ENCODE results near the gene KRT76.
"Not testable (repeated sequence)": the region's sequence is repeated elsewhere in the genome, so short reads cannot be mapped to it uniquely, and the experiment has no call there.

KRT76 gene

DNA sequence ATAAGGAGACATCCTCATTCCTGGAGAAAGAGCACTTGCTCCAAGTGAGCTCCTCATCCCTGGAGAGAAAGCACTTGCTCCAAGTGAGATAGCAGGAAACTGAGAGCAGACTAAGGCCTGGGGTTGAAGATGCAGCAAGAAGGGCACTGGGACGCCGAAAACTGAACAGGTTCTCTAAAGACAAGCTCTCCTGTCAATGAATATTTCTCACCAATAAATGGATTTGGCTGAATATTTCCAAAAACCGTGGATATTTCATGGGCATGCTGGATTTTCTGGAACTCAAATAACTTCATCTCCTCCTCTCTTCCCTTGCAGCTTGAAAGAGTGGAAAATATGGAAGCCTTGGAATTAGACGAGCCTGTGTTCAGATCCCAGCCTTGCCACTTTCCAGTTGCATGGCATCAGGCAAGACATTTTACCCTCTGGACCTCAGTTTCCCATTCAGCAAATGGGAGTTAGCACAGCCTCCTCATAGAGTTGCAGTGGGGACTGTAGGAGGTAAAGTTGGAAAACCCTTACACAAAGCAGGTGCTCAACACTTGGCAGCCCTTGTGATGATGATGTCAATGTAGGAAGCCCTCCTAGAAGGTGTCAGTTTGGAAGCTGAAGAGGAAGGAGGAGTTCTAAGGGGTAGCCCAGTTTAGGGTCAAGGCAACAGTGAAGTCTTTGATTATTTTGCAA, 4.4 kb upstream of the KRT76 start:
- no peak for DNase-seq (ENCODE audit: low read depth, low spot score)

DNA sequence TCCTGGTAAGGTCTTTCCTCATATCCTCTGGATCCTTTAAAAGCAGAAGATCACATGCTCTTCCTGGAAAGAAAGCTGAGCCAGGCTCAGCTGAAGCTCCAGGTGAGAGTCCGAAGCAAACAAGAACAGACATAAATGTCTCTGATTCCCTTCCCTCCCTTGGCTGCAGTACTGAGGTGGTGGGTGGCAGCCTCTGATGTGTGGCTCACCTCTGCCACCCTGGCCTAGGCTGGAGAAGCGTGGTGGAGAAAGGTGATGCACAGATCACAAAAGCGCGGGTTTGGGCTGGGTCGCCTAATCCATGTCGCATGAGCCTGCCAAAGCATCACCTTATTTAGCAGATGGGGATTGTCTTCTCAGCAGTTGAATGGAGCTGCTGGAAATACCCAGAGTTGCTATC, 2.8 kb upstream of the KRT76 start:
- no peak for DNase-seq (ENCODE audit: low read depth, low spot score)

DNA sequence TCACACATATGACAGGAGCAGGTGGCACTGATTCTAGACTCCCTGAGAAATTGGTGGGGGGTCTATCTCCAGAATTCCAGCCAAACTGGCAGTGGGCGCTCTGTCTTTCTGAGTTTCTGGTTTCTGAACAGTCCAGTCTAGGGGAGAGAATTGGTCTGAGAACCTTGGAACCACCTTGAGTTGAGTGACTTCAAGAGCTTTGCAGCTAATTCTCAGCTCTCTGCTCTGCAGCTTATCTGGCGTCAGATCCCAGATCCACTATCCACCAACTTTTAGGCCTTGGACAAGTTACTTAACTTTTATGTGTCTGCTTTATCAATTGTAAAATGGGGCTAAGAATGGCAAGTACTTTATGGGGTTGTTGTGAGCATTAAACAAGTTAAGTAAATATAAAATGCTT, 1.7 kb upstream of the KRT76 start:
- DNase-seq (ENCODE audit: low read depth, low spot score): no peak

DNA sequence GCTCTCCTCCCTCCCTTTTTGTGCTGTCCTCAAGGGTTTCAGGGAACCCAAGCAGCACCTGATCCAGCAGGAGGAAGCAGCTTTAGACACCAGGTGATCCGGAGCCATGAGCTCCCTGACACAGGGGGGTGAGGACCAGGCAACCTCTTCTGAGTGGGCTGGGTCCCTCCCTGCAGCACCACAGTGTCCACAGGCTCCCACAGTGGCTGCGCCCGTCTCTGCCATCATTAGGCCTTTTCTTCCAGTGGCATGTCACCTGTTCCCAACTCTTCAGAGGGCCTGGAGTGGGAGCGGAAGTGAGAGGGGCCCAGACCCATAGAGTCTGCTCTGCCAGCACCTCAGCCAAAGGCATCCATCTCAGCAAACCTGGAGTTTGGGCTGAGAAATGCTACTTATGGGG, 421 bp upstream of the KRT76 start:
- DNase-seq (ENCODE audit: low read depth, low spot score): no peak

DNA sequence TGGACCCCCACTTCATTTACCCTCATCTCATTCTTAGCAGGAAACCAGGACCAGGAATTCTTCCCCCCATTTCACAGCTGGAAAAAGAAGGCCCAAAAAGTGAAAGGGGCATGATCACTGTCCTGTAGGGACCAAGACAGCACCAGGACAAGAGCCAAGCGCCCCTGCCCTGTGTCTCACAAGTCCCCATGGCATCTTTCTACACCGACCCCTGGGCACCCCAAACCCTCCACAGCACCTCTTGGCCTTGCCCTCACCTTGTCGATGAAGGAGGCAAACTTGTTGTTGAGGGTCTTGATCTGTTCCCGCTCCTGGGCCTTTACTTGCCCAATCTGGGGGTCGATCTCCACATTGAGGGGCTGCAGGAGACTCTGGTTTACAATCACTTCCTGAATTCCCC, 710 bp downstream of the KRT76 start:
- DNase-seq (ENCODE audit: low read depth, low spot score): no peak

DNA sequence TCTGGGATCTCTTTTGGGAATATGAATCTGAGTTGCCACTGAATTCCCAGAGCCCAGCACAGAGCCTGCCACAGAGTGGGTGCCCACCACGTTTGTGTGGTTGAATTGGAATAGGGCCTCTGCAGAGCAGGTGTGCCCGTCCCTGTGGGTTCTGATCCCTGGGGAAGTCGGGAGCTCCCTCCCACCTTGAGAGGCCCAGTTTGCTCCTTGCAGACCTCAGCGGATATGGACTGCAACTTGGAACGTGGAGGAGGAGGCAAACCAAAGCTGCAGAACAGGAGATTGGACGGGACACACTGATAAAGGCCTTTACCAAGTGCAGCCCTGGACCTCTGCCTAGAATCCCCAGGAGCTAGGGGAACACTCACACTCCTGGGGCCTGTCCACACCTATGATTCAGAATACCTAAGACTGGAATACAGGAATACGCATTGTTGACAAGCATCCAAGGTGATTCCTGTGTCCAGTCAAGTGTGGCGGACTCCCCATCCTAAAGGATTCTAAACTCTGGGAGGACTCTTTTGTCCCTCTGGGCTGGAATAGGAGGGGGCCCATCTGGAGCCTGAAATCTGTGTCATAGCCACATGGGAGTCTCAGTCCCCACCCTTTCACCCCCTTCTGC, 2.4 kb downstream of the KRT76 start:
- no peak for DNase-seq (ENCODE audit: low read depth, low spot score)

DNA sequence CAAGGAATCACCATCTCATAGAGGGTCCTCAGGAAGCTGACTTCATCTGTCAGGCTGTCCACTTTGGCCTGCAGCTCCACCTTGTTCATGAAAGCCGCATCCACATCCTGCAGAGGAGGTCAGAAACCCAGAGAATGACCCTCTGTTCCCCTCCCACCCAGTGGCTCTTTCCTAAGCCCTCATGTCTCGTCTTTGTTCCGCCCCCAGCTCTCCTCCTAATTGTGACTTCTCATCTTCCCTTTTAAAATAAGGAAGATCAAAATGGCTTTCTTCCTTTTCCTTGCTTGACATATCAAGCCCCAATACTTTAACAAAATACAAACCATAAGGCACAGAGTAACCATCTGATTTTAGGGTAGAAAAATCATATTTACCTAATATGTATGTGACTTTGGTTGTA, 4.4 kb downstream of the KRT76 start:
- no peak for DNase-seq (ENCODE audit: low read depth, low spot score)

DNA sequence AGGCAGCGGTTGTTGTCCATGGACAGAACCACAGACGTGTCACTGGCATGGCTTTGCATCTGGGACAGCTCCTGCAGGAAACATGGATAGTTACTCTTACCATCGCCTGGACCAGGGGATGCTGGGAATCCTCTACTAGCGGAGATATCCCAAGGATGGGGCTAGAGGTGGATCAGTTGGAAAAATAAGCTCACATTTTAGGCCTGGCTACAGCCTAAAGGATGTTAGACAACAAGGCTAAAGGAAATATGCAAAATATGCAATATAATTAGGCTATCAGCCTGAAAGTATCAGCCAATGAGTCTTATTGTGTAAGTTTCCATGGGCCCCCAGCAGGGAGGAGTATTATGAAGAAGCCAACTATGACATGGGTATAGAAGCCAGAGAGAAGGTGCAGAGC, 5.0 kb downstream of the KRT76 start:
- no peak for DNase-seq (ENCODE audit: low read depth, low spot score)

DNA sequence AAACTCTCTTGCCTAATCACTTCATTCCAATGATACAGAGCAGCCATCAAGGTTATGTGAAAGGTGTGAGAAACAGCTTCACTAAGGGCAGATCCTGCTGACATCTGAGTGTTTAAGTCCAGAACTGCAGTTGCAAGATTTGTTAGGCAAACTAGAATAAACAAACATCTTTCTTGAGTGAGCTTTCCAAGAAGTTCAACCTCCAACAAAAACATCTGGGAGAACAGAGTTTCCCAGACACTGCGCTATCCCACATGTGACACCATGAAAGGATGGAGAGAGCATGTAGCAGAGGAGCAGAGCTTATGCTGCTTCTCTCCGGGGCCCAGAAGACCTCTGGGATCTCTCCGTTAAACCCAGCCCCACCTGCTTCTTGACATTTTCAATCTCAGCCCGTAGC, 5.6 kb downstream of the KRT76 start:
- no peak for DNase-seq (ENCODE audit: low read depth, low spot score)

DNA sequence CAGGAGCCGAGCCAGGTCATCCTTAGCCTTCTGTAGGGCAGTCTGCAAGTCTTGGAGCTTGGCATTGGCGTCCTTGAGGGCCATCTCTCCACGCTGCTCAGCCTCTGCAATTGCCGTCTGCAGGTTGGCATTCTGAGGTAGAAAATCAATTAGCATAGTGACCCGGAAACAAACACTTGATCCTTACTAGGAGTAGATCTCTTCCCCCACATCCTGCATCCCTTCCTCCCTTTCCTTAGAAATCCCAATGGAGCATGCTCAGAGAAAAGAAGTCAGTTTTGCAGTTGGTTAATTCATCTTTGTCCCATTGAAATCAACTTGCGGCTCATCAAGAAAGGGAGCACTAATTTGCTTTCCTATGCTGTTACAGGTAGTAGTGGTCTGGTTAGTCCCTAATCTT, 6.1 kb downstream of the KRT76 start:
- DNase-seq (ENCODE audit: low read depth, low spot score): no peak

DNA sequence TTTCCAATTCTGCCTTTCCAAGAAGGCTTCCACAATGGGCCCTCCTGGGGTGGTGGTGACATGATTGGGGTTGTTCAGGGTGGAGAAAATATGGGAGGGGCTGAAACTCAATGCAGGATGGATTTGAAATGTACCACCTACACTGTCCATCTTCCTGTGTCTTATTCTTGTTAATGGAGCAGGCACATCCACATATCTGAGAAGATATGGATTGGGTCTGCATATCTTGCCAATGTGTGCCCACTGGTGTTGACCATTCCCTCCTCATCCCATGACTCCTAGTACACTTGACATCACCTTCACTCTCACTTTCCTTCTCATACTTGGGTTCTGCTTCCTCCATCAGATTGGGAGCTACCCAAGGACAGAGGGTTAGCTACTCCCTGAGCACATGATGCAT, 7.2 kb downstream of the KRT76 start:
- DNase-seq (ENCODE audit: low read depth, low spot score): no peak

DNA sequence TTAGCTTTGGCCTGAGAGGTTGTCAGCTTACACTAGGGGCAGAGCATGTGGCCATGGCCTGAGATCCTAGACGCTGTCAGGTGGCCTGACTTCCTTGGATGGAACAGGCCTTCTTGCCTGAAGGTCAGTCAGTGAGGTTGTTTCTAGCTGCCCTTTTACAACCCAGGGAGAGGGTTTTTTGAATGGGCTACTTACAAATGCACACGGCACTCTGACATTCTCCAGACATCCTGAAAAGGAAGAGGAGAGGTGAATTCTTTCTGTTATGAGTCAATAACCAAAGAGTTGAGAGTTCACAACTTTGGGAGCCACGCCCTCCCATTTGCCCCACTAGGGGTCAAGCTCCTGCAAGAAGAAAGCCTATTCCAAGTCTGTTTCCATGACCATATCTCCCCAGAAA, 7.8 kb downstream of the KRT76 start:
- DNase-seq (ENCODE audit: low read depth, low spot score): no peak

DNA sequence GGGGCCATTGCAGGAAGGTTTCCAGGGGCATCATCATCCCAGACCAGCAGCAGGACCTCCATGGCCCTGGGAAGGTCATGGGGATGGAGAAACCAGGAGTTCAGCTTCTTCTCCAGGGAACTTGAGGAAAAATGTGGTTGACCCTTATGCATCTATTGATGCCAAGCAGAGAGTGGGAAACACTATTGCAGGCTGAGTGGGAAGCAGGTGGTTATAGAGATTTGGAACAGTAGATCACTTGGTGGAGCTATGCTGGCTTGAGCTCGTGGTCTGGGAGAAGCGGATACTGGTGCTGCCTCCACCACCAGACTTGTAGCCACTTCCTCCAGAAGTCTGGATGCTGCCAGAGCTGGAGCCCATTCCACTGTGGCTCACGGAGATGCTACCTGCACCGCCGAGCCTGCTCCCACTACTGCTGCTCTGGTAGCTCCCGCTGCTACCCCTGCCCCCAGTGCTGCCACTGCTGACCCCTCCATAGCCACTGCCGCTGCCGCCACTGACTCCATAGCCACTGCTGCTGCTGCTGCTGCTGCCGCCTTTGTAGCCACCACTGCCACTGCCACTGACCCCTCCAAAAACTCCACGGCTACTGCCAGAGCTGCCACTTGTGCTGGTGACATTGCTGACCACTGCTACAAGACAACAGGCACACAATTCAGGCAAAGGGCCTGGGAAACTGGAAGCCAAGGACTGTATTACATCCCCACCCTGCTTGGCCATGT, 8.5 kb downstream of the KRT76 start:
- DNase-seq (ENCODE audit: low read depth, low spot score): no peak

DNA sequence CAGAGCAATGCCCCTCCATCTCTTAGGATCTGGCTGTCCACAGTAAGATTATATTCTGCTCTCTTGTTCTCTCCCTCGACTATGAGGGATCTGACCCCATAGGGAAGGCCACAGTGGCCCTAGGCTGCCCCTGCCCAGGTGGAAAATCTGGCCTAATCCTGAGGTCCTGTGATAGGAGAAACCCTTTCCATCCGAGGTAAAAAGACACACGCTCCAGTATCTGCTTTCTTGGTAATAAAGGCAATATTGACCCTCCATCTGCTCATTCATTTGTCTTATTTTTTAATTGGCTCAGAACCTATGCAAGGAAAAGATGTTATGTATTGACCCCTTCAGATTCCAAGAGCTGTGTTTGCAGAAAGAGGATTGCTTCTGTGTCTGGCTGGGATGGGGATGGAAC, 9.7 kb downstream of the KRT76 start:
- no peak for DNase-seq (ENCODE audit: low read depth, low spot score)

DNA sequence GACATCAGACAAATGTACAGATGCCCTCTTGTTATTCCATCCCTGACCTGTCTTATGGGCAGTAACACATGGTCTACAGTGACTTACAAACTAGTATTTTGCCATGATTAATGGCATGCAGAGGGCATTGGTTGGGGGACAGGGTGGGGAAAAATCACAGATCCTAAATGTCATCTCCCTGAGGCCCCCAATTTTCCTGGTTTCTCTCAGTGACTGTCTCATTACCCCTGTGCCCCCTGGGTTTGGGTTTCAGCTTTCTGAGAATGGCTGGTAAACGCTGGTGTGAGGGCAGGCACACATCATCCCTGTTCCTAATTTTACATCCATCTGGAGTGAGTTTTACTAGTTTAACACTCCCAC, 10.1 kb downstream of the KRT76 start:
- no peak for DNase-seq (ENCODE audit: low read depth, low spot score)

DNA sequence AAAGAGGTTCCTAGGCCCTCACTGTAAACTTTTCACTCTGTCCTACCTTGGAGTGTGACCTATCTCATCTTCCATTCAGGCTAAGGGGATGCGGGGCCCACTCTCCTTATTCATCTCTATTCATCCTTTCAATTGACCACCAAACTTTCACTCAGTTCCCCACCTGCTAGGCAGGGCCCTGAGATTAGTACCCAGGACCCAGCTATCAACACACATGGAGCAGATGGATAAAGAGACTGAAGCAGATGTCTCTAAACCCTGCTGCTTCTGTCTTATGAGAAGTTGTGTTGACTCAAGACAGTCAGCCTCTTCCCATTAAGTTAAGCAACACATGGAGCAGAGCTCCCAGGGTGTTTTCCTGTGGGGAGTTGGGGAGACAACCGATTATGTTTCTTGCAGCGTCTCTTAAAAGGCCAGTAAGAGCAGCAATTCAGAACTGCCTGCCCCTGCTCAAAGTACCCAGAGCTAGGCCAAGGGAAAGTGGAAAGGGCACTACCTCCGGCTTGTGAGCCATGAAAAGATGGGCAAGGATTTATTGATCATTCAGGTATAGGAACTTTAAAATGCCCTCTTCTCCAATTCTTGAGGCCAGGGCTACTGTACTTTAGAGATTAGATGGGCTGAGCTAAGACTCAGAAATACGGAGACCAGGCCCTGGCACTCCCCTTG, 10.7 kb downstream of the KRT76 start:
- DNase-seq (ENCODE audit: low read depth, low spot score): no peak

DNA sequence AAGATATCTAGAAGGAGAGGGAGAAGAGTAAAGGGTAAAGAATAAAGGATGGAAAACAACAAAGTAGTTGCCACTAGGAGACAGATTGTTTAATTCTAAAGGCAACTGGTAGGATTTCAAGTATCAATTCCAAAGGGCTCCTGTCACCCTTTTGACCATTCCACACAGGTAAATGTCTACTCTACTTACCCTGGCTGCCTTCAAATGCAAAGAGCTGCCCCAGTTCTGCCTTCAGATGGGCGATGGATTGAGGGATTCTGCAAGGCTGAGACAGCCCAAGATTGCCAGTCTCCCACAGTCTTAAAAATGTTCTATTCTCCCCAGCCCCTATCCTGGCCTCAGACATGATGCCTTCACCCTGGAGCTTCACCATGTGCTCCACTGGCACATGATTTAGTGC, 11.4 kb downstream of the KRT76 start:
- no peak for DNase-seq (ENCODE audit: low read depth, low spot score)

DNA sequence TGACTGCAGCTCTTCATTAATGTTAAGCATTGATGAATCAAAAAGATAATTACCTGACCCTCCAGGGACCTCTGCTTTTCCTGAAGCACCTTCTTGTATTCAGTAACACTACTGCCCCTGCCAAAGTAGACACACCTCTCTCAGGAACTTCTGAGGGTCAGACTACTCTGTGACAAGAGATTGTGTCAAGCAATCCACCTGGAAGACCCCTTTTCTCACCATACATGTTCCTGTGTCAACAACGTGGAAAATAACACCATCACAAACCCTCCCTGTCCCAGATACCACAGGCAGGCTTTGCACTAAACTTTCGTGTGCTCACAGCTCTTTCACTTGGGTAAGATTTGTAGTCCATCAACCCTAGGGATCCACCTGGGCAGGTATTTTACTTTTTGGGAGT, 13.2 kb downstream of the KRT76 start:
- DNase-seq (ENCODE audit: low read depth, low spot score): no peak

DNA sequence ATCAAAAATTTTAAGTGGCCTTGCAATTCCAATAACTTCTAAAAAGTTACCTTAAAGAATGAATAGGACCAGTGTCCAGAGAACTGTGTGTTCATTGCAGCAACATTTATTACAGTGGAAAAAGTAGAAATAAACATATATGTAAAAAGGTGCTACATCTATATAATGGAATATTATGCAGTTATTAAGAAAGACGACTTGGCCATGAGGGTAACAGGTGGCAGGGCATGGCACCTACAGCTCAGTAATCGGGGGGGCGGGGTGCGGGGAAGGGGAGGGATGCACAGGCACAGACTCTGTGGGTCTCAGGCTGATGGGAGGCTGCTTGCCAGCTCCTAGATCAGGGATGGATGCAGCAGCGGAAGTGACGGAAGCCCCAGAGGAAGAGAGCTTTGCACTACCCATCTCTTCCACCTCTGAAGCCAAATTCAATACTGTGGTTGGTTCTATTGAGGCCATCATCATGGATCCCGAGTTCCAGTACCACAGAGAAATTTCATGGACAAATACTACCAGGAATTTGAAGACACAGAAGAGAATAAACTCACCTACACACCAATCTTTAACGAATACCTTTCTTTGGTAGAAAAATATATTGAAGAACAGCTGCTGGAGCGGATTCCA, 14.0 kb downstream of the KRT76 start:
- DNase-seq (ENCODE audit: low read depth, low spot score): no peak

DNA sequence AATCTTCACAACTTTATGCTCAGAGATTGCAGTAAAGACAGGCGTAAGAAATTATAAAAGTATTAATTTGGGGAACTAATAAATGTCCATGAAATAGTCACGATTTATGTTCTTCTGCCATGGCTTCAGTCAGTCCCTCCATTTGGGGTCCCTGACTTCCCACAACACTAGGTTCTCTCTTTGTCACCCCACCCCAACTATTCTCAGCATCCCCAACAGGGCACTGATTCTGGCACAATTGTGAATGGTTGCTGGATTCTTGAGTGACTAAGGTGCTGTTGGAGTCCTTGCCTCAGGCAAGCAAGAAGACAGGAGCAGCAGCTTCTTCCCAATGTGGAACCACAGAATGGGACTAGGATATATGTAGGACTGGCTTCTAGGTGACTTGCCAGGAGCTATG, 15.3 kb downstream of the KRT76 start:
- DNase-seq (ENCODE audit: low read depth, low spot score): no peak

DNA sequence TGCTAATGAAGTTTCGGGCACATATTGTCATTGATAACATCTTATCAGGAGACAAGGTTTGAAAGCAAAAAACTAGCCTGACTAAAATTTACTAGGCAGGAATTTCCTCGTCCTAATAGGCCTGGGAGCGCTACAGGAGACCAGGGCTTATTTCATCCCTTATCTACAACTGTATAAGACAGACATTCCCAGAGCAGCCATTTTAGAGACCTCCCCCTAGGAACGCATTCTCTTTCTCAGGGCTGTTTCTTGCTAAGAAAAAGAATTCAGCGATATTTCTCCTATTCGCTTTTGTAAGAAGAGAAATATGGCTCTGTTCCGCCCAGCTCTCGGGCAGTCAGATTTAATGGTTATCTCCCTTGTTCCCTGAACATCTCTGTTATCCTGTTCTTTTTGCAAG, 15.9 kb downstream of the KRT76 start:
- DNase-seq (ENCODE audit: low read depth, low spot score): not testable (repeated sequence)

DNA sequence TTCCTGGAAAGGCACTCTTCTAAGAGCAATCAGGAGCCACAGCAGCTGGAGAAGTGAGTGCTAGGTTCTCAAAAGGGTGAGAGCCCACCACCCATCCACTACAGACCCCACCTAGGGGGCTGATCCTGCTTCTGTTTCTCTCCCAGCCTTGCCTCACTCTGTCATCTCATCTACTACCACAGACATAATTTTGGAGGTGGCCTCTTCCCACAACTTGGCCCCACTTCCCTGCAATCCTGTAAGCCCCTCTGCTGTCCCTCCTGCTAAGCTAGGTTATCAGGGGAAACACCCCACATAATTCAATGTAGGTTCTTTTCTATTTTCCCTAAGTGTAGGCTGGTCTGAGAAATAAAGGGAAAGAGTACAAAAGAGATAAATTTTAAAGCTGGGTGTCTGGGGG, 16.5 kb downstream of the KRT76 start:
- no peak for DNase-seq (ENCODE audit: low read depth, low spot score)
